ELF-1 (cell line): ENCODE measurements around the gene ARGLU1.
A peak's percentile ranks its signal among the peaks of the same experiment; 100 is the strongest.

ENCODE experiments used
- DNase-seq: peaks from one replicate; pipeline ENCODE4 v3.0.0-alpha.2; 2016; ENCODE audit warnings: low read depth, low spot score

ARGLU1 gene

DNA sequence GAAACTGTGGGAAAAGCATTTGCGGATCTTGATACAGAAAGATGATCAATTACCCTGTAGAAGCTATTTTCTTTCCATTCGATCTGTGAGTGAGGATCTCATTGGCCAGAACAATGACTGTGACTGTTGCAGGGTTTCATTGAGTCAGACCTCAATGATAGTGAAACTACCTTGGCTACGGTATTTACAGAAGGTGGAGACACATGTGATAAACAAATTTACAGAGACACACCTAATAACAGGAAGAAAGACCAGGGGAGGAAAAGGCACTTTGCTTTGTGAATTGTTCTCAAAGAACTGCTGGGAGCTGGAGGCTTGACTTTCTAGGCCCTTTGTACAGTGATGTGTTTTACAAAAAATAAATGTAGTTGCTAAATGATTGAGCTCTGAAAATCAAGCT lies 19.9 kb upstream of the ARGLU1 start:
- DNase-seq, result no peak

DNA sequence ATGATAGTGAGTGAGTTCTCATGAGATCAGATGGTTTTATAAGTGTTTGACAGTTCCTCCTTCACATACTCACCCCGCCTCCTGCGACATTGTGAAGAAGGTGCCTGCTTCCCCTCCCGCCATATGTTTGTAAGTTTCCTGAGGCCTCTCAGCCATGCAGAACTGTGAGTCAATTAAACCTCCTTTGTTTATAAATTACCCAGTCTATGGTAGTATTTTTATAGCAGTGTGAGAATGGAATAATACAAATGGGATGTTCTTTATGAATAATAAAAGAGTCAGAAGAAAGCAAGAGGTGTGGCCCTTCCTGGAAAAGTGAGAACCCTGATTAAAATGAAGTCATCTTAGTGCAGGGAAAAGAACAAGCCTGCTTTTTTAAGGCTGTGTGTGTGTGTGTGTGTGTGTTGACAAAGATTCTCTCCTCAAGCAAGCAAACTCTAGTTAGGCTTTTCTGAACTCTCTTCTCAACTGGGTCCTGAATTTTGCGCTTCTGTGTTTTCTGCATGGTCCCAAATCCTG lies 18.8 kb upstream of the ARGLU1 start:
- DNase-seq, result no peak

DNA sequence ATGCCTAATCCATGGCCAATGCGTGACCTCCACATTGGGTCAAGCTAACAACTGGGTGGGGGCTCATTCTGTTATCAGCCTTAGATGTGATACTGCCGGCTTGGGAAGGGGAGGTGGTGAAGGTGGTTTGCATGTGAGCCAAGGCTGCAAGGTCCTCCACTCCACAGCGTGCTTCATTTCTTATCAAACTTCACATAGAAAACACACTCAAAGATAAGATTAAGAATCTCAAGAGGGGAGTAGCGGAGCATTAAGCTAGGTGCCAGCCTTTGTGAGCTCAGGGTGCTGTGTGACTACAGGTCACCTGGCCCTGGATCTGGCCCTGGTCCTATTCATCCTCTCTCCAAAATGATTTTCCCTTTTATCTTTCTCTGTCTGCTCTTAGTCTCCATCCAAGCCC lies 13.3 kb upstream of the ARGLU1 start:
- no peak for DNase-seq

DNA sequence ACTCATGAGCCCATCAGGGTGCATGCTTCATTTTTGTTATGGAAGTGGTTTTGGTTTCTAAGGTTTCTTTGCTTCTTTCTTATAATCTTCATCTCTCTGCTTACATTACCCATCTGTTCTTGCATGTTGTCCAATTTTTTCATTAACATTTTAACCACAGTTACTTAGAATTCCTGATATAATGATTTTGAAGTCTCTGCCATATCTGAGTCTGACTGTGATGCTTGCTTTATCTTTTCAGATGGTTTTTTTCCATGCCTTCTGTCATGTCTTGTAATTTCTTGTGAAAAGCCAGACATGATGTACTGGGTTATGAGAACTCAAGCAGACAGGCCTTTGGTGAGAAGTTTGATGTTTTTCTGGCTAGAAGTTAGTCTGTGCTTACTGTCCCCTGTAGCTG lies 8.0 kb upstream of the ARGLU1 start:
- DNase-seq, result no peak

DNA sequence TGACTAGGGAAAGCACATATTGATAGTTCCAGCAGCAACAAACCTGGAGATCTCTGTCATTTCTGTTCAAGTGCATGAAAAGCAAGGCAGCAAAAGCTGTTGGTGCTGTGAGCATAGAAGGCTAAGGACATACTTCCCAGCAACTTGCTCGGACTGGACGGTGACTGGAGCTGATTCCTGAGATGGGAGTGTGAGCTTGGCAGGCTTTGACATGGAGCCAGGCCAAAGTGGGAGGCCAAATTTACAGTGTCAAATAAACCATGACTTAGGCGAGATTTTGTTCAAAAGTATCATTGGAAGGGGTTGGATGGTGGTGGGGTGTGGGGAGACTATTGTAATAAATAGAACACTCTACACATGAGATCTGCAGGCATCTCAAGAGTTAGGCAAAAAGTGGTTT lies 5.9 kb upstream of the ARGLU1 start:
- DNase-seq, result no peak

DNA sequence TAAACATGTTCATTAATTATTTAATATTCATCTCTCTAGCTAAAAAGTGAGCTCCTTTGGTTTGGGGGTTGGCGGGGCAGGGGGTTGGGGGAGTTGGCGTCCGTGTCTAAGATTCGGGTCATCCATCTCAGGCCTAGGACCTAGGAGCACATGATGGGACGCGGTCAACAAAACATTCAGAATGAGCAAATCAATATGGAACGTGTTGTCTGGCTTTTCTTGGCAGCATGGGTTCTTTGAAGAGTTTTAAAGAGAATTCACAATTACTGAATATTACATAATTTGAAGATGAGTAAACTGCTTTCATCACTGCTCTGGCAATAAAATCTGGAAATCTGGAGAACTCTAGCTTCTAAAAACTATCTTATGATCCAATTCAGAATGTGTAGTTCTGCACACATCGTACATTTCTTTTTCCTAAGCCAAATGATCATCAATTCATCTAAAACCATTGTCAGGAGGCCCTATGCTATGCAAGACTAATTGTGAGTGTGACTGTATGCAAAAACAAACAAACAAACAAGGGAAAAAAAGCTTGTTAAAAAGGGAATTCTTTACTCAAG lies 5.4 kb upstream of the ARGLU1 start:
- DNase-seq, result no peak

DNA sequence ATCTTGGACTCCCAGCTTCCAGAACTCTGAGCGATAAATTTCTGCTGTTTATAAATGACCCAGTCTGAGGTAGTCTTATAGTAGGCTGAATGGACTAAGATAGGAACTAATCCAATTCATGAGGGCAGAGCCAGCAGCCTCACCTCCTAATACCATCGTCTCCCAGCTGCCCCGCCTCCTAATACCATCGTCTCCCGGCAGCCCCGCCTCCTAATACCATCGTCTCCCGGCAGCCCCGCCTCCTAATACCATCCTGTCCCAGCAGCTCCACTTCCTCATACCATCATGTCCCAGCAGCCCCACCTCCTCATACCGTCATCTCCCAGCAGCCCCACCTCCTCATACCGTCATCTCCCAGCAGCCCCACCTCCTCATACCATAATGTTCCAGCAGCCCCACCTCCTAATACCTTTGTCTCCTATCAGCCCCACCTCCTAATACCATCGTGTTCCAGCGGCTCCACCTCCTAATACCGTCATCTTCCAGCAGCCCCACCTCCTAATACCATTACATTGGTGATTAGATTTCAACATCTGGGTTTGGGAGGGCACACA lies 2.4 kb upstream of the ARGLU1 start:
- DNase-seq, result peak; percentile 97

DNA sequence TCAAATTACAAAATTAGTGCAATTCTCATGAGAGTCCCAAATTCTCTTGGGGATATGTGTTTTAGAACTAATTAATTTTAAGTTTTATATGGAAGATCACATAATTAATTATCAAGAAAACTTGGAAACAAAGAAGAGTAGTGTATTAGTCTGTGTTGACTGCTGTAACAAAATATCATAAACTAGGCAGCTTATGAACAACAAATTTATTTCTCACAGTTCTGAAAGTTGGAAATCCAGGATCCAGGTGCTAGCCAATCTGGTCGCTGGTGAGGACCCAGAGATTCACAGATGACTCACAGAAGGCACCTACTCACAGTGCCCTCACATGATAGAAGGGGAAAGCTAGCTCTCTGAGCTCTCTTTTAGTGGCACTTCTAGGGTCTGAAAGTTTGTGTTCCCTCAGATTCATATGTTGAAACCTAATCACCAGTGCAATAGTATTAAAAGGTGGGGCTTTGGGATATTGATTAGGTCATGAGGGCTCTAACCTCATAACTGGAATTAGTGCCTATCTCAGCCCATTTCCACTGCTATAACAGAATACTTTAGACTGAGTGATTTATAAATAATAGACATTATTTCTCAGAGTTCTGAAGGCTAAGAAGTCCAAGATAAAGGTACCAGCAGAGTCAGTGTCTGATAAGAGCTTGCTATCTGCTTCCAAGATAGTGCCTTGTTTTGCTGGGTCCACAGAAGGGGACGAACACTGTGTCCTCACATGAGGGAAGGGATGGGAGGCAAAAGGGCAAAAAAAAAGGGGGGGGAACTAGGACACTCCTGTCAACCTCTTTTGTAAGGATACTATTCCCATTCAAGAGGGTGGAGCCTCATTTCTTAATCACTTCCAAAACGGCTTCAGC lies 1.5 kb upstream of the ARGLU1 start:
- no peak for DNase-seq

DNA sequence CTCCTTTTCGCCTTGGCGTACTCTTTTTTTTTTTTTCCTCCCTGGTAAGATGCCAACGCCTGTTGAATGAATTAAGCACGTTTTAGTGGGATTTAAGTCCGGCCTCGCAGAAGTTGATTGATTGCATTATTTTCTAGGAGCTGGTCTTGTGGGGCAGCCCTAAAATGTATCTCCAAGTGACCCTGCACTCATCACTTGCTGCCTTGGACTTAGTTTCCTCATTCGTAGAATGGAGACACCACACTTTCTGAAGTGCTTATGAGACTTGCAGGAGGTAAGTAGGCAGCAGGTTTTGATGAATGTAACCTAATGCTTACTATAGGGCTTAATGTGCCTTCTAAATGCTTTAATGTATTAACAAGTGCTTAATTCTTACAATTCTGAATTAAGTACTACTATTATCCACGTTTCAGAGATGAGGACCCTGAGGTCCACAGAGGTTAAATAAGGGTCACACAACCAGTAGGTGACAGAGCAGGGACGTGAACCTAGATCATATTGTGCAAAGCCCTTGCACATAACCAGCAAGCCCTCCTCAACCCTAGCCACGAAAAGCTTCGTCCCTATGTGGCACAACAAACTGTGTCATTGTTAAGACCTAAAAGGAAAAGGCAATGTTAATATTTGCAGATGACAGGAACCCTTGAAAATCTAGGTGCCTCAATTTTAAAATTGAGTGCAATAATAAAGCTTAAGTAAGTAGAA lies 514 bp upstream of the ARGLU1 start:
- no peak for DNase-seq

DNA sequence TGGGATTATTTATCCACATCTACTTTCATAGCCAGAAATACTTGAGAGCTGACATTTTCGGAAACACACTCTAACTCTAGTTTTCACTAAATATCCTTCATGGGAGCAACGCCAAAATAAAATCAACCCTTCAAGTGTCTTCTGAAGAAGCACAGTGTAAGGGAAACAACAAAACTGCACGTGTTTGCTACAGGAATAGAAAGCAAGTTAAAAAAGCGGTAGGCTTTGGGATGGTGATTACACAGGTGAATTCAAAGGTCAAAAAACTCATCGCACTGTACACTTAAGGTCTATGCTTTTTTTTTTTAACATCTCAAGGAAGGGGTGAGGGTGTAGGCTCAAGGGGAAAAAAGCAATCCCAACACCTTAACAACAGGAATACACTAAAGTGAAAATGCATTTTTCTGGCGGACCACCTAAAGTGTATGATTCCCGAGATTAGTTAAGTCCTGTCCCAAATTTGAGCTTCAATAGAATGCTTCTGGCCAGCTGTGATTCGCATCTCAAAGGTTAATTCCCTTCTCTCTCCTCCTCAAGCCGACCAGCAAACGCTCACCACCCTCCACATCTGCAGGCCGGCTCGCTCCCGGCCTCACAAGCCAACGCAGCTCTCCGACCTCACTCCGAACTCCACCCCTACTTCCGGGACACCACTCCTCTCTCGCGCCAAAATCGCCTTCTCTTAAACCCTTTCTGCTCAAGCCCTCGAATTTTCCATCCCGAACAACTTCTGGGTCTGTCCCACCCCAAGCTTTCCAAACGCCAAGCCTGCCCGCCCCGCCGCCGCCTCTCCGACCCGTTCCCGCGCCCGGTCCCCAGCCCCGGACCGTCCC lies 1.1 kb downstream of the ARGLU1 start:
- DNase-seq, result peak; percentile 64

DNA sequence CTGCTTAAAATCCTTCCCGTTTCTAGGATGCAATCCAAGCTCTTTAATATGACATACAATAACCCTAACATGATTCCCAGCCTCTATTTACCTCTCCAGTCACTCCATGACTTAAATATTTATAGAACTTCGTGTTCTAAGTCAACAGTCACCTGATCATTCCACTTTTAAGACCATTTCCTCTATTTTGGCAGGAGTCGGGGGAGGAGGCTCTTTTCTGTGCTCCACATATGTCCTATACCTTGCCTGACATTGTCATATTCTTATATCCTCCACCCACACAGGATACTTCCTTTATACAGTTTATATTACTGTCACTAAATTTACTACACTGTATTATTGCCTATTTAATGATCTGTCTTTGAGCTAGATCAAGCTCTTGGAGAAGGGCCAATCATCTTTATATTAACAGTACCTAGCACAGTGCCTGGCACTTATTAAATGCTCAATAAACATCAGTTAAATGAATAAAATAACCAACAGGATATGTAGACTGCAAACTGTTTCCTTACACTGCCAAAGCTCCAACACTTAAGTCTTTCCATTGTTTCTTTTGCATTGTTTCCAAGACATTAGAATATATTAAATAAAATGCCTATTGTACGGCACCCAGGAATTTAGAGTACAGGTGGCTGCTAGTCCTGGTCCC lies 2.7 kb downstream of the ARGLU1 start:
- DNase-seq, result no peak

DNA sequence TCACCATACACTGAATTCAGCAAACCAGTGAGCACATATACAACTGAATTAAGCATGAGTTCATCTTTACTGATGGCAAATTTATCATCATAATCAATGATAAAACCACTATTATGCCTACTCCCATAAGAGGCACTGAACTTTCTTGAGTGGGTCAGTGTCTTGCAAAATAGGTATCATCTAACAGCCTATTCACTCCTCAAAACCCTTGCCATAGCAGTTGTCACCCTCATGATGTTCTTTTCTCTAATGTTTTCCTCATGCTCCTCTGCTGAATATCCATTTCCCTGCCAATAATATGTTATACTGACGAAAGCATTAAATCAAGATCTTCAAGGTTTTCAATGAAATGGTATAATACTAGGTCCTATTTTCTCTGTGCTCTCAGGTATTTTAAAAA lies 5.6 kb downstream of the ARGLU1 start:
- no peak for DNase-seq

DNA sequence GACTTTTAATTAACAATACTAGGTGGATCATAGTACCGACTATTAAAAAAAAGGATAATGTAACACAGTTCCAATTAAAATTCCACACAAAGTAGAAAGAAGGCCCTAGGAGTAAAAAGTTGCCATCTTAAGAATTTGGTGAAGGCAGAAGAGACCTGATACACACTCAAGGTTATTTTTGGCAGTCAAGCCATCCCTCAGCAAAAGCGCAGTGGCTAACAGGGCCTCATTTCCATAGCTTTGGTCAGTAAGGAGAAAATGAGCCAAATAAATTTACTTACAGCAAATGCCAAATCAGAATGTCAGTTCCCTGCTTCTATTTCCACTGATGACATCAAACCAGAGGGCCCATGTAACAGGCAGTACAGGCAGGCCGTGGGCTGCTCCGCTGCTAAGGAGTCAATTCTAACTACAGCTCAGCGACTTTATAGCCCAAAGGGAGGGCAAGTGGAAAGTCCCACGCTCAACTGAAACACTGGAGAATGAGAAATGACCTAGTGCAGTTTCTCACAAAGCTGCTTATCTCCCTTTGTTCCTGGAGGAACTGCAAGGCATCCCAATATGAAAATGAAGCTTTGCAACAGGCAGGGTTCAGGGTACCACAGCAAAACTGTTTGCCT lies 6.3 kb downstream of the ARGLU1 start:
- peak; percentile 12 for DNase-seq

DNA sequence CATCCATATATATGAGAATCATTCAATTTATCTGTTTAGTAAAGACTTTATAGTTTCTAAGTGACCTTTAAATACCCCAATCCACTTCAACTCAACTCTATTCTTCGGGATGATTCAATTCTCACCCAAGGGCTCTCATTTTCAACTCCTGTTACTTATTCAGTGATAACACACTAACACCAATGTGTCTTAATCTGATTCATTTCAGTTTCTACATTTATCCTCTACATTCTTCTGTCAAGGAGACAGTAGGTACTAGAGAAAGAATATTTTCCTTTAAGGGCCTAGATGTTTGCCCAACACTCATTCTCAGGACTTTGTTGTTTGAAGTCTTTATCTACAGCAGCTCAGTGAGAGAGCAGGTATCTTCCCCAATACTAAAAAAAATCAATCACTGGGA lies 7.1 kb downstream of the ARGLU1 start:
- no peak for DNase-seq

DNA sequence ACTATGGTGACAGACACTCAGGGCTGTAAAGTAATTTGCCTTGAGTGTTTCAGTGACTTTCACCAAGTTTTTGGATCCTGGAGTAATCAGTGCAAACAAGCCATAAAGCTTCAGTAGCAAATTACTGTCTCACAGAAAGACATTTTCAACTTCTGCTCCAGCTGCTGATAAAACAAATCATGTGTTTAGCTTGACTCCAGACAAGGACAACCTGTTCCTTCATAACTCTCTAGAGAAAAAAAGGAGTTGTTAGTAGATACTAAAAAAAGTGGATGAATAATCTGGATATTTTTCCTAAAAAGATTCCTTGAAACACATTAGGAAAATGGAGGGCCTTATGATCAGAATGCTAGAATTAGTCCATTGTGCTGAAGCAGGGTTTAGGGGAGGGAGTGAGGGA lies 9.4 kb downstream of the ARGLU1 start:
- DNase-seq, result no peak

DNA sequence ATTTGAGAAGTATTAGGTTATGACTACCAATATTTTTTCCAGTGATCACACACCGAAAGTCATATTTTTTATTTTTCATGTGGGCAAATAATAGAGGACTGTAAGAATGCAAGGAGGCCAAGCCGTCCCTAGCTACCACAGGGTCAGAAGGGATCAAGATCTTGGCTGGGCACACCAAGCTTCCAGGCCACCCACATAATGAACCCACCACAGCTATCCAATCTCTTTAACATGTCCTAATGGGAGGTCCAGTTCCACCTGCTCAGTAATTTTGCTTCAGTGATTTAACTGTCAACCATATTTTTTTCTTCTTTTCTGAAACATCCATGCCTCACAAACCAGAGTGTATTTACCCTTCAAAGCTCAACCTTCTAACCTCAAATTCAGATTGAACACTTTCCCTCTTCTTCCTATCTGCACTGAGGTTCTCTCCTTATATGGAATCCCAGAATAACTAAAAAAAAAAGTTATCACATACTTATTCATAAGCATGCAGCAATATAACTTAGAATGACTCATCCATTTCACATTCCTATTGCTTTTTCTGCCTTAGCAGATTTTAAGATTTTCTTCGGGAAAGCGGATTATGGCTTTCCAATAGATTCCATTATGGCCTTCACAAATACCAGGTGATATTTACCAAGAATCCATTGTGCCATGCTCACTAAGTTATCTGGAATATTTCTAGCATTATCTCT lies 12.2 kb downstream of the ARGLU1 start:
- DNase-seq, result no peak

DNA sequence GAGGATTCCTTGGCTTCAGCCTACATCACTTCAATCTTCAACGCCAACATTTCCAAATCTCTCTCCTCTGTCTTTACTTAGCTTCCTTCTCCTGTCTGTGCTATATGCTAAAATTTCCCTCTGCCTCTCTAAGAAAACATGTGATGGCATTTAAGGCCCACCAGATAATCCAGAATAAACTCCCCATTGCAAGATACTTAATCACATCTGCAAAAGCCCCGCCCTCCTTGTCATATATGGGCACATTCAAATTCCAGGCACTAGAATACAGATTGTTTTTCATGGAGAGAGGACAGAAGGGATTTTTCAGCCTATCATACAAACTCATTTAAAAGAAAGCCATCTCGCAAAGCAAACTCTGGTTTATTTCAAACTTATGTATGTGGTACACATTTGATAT lies 16.2 kb downstream of the ARGLU1 start:
- DNase-seq, result no peak

DNA sequence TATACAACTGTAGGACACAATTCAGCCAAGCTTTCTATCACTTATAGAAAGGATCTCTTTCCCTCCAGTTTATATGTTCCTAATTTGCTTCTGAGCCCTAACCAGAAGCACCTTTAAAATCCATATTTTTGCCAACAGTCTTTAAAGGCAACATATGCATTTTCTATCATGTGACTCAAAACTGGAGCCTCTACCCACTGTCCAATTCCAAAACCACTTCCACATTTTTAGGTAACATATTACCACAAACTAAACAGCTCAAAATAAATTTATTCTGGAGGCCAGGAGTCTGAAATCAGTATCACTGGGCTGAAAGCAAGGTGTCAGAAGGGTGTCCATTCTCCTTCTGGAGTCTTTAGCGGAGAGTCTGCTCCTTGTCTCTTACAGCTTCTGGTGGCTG lies 16.6 kb downstream of the ARGLU1 start:
- DNase-seq, result no peak

DNA sequence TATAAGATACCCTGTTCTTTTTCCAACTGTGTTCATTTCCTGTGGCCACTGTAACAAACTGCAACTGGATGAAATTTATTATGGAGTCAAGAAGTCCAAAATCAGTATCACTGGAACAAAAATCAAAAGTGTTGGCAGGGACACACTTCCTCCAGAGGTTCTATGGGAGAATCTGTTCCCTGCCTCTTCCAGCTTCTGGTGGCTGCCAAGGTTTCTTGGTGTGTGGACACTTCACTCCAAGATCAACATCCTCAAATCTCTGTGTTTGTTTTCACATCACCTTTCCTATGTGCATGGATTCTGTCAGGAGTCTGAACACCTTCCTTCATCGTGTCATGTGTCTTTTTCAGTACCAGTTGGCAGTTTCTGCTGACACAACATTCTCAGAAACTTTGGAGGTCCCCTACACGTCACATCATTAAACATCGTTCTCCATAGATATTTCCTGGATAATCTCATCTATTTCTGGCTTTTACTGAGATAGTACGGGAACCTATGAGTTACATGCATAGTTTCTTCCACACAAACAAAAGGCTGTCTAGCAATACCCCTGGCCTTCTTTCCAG lies 17.3 kb downstream of the ARGLU1 start:
- no peak for DNase-seq
